ENCODE measurements around the gene AVEN.

DNA sequence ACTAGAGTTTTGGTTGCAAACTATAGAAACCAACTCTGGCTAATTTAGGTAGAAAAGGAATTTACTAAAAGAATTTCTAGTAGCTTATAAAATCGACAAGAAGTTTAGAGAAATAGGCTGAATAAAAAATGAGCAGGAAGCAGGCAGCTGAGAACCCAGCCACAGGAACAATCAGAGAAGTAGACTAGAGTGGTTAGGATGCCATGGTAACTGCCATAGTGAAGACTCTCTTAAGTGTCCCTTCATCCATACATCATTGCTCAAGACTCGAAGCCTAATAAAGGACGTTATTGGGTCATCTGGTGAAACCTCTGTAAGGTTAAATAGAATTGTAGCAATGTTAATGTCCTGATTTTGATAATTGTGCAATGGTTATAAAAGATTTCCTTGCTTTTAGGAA is 13.8 kb downstream of the AVEN start:
- no peak for TF ChIP-seq SP2 (CRISPR knock-in tag; IDR thresholded peaks at IDR 0.05)
- TF ChIP-seq, protein P1, sequence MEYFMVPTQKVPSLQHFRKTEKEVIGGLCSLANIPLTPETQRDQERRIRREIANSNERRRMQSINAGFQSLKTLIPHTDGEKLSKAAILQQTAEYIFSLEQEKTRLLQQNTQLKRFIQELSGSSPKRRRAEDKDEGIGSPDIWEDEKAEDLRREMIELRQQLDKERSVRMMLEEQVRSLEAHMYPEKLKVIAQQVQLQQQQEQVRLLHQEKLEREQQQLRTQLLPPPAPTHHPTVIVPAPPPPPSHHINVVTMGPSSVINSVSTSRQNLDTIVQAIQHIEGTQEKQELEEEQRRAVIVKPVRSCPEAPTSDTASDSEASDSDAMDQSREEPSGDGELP (IDR thresholded peaks at IDR 0.05; ENCODE audit: borderline replicate concordance, low read depth): no peak

Data from HepG2 (cell line).